ENCODE data around the gene CUEDC2. TPM values are rescaled to one million over a fixed set of nuclear protein-coding genes. Genes with fewer than 3 reads are reported as not detected.

The CUEDC2 gene
- total RNA-seq, 1 donor from 2014 or later: 81.3 TPM

DNA sequence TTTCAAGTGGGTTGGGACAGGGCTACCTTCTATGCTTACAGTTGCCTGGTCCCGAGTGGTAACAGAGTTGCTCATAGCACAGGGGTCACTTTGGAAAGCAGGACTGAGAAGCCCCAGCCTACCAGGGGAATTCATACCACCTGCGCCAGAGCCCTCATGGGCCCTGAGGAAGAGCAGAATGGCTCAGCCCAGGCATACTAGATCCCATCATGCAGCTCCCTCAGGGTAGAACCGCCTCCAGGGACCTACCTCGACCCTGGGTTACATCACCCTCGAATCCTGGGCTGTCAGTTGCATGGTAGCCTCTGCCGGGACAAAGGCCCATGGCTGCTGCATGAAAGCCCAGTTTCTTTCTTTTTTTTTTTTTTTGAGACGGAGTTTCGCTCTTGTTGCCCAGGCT lies 2.9 kb downstream of the CUEDC2 start:
- Mint-ChIP-seq H3K27ac (ENCODE audit: unreplicated experiment) (no peak overlapping the region), H3K9me3 (ENCODE audit: unreplicated experiment) (no peaks in the 10 kb centered on the region), H3K4me3 (ENCODE audit: unreplicated experiment) (no peak overlapping the region), H3K36me3 (ENCODE audit: unreplicated experiment) (peaks cover 1% of the 10 kb centered on the region), H3K4me1 (ENCODE audit: unreplicated experiment) (peaks cover 9% of the 10 kb centered on the region), H3K27me3 (ENCODE audit: unreplicated experiment) (peaks cover 1% of the 10 kb centered on the region)
- TF ChIP-seq, protein P1, sequence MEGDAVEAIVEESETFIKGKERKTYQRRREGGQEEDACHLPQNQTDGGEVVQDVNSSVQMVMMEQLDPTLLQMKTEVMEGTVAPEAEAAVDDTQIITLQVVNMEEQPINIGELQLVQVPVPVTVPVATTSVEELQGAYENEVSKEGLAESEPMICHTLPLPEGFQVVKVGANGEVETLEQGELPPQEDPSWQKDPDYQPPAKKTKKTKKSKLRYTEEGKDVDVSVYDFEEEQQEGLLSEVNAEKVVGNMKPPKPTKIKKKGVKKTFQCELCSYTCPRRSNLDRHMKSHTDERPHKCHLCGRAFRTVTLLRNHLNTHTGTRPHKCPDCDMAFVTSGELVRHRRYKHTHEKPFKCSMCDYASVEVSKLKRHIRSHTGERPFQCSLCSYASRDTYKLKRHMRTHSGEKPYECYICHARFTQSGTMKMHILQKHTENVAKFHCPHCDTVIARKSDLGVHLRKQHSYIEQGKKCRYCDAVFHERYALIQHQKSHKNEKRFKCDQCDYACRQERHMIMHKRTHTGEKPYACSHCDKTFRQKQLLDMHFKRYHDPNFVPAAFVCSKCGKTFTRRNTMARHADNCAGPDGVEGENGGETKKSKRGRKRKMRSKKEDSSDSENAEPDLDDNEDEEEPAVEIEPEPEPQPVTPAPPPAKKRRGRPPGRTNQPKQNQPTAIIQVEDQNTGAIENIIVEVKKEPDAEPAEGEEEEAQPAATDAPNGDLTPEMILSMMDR (IDR thresholded peaks at IDR 0.05): no peak
- no peak for DNase-seq (ENCODE audit: extremely low spot score, unreplicated experiment)

DNA sequence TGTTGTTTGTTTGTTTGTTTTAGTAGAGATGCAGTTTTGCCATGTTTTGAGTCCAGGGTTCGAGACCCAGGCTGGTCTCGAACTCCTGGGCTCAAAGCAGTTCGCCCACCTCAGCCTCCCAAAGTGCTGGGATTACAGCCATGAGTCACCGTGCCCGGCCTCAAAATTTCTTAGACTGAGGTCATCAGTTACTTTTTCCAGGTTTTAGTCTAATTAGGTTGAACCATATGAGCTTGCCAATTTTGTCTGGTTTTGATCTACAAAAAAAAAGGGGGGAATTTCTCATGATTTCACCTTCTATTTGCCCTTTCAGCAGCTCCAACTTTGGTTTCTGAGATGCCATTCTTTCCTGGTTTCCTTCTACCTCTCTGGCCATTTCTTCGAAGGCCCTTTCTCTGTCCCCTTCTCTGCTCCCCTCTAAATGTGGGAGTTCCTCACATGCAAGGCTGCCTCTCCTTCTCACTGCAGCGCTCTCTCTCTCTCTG lies 5.5 kb downstream of the CUEDC2 start:
- Mint-ChIP-seq H3K36me3 (ENCODE audit: unreplicated experiment) (peaks cover 1% of the 10 kb centered on the region), H3K4me1 (ENCODE audit: unreplicated experiment) (peaks cover 17% of the 10 kb centered on the region), H3K27me3 (ENCODE audit: unreplicated experiment) (no peaks in the 10 kb centered on the region), H3K27ac (ENCODE audit: unreplicated experiment) (no peak overlapping the region), H3K4me3 (ENCODE audit: unreplicated experiment) (no peak overlapping the region), H3K9me3 (ENCODE audit: unreplicated experiment) (no peaks in the 10 kb centered on the region)
- DNase-seq (ENCODE audit: extremely low spot score, unreplicated experiment): no peak
- TF ChIP-seq, protein P1 (IDR thresholded peaks at IDR 0.05): no peak

DNA sequence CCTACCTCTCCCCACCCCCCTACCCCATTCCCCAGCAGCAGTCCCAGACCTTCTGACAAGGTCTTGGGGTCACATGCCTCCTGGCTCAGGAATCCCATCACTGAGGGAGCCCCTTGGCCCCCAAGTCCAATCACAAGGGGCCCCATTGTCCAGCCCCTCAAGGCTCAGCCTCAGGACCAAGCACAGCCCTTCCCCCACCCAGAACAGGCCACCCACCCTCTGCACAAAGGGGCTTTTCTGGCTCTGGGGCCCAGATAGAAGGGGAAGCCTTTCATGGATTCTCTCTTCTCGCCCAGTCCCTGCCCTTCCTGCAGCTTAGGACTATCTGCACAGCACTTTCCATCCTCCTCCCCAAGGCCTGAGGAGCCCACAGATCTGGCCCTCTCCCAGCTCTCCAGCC lies 6.9 kb downstream of the CUEDC2 start:
- peaks cover 1% of the 10 kb centered on the region for H3K36me3 Mint-ChIP-seq (ENCODE audit: unreplicated experiment)
- no peak overlapping the region for H3K27ac Mint-ChIP-seq (ENCODE audit: unreplicated experiment)
- TF ChIP-seq, protein P1 (IDR thresholded peaks at IDR 0.05): no peak
- no peaks in the 10 kb centered on the region for H3K27me3 Mint-ChIP-seq (ENCODE audit: unreplicated experiment)
- H3K9me3 Mint-ChIP-seq (ENCODE audit: unreplicated experiment): no peaks in the 10 kb centered on the region
- no peak overlapping the region for H3K4me3 Mint-ChIP-seq (ENCODE audit: unreplicated experiment)
- H3K4me1 Mint-ChIP-seq (ENCODE audit: unreplicated experiment): peaks cover 18% of the 10 kb centered on the region
- DNase-seq (ENCODE audit: extremely low spot score, unreplicated experiment): no peak

DNA sequence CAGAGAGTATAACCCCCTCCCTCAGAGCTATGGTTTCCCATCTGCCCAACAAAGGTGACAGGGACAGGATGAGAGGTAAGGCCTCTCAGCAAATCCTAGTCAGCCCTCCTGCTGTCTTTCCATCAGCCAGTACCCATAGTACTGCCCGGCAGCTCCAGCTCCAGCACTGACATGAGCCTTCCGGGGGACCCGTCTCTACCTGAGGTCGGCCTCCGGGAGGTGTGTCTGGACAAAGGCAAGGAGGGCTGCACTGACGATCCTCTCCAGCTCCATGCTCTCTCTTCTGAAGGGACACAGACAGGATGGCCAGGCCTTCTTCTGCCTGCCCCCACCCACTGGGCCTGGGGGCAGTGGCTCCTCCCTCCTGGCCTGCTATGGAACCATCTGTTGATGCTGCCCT lies 7.5 kb downstream of the CUEDC2 start:
- Mint-ChIP-seq H3K9me3 (ENCODE audit: unreplicated experiment) (no peaks in the 10 kb centered on the region), H3K27ac (ENCODE audit: unreplicated experiment) (no peak overlapping the region), H3K4me1 (ENCODE audit: unreplicated experiment) (peaks cover 24% of the 10 kb centered on the region), H3K4me3 (ENCODE audit: unreplicated experiment) (no peak overlapping the region), H3K36me3 (ENCODE audit: unreplicated experiment) (peaks cover 1% of the 10 kb centered on the region), H3K27me3 (ENCODE audit: unreplicated experiment) (no peaks in the 10 kb centered on the region)
- TF ChIP-seq, protein P1 (IDR thresholded peaks at IDR 0.05): no peak
- DNase-seq (ENCODE audit: extremely low spot score, unreplicated experiment): no peak

DNA sequence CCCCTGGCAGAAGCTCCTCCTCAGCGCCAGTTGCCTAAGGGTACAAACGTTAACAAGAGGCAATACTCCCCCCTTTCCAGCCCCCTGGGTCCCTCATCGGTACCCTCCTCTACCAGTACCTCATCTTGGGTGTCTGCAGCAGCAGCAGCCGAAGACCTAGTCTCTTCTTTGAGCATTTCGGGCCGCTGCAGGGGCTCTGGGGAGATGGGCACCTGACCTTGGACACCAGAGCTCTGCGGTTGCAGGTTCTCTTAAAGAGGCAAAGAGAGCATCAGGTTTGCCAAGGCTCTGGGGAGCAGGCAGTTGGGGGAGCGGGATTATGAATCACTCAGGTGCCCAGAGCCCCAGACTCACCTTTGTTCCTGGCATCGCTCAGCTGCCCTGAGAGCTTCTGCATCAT lies 8.2 kb downstream of the CUEDC2 start:
- no peaks in the 10 kb centered on the region for H3K9me3 Mint-ChIP-seq (ENCODE audit: unreplicated experiment)
- DNase-seq (ENCODE audit: extremely low spot score, unreplicated experiment): peak; percentile 80
- peaks cover 31% of the 10 kb centered on the region for H3K4me1 Mint-ChIP-seq (ENCODE audit: unreplicated experiment)
- H3K27me3 Mint-ChIP-seq (ENCODE audit: unreplicated experiment): no peaks in the 10 kb centered on the region
- TF ChIP-seq, protein P1 (IDR thresholded peaks at IDR 0.05): no peak
- no peak overlapping the region for H3K27ac Mint-ChIP-seq (ENCODE audit: unreplicated experiment)
- peaks cover 1% of the 10 kb centered on the region for H3K36me3 Mint-ChIP-seq (ENCODE audit: unreplicated experiment)
- no peak overlapping the region for H3K4me3 Mint-ChIP-seq (ENCODE audit: unreplicated experiment)
